ENCODE results near the gene RPL29.

GRCh38 chr3:51988286-51989146 is 7.2 kb downstream of the RPL29 start:
- no peak for TF ChIP-seq CTCF (IDR thresholded peaks at IDR 0.05; ENCODE audit: low read length)
- no peak for TF ChIP-seq EZH2 (IDR thresholded peaks at IDR 0.05; ENCODE audit: borderline replicate concordance, low read length)
